NCI-H774 (cell line): Measurements from ENCODE around the gene KRT7.
"Not testable (repeated sequence)": the region's sequence is repeated elsewhere in the genome, so short reads cannot be mapped to it uniquely, and the experiment has no call there.

ENCODE experiments used
- DNase-seq: peaks from one replicate; lab custom pipeline; 2025; lab: John Stamatoyannopoulos, UW

Gene KRT7

DNA sequence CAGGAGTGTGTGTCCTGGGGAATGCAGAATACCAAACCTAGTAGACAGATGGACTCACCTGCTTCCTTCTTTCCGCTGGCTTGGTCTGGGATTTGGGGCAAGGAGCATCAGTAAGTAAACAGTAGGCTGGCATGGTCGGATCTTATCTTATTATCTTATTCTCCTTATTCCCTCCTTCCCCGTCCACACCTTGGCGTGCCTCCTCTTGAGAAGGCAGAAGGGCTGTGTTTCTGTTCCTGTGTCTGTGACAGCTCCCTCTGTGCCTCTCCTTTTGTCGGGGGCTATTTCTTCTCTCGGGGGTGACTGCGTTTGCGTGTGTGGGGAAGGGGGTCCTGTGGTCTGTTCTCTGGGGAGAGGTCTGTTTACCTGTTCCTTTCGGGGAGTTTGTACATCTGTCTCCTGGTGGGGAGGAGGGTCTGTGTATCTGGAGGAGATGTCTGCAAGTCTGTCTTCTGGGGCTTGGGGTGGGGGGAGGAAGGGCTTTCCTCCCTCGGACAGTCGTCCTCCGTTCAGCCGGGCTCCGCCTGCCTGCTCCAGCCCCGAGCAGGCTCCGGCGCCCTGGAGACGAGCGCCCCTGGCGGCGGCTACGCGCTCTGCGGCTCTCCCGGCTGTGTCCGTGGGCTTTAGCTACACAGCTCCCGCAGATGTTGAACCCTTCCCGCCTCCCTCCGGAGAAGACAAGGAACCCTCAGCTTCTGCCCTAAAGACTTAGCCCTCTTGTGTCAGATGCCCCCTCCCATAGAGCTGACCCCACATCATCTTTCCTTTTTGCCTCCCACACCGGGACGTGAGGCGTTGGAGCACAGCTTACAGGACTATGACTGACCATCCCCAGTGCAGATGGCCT is 45.8 kb downstream of the KRT7 start:
- peak; percentile 72 for DNase-seq

DNA sequence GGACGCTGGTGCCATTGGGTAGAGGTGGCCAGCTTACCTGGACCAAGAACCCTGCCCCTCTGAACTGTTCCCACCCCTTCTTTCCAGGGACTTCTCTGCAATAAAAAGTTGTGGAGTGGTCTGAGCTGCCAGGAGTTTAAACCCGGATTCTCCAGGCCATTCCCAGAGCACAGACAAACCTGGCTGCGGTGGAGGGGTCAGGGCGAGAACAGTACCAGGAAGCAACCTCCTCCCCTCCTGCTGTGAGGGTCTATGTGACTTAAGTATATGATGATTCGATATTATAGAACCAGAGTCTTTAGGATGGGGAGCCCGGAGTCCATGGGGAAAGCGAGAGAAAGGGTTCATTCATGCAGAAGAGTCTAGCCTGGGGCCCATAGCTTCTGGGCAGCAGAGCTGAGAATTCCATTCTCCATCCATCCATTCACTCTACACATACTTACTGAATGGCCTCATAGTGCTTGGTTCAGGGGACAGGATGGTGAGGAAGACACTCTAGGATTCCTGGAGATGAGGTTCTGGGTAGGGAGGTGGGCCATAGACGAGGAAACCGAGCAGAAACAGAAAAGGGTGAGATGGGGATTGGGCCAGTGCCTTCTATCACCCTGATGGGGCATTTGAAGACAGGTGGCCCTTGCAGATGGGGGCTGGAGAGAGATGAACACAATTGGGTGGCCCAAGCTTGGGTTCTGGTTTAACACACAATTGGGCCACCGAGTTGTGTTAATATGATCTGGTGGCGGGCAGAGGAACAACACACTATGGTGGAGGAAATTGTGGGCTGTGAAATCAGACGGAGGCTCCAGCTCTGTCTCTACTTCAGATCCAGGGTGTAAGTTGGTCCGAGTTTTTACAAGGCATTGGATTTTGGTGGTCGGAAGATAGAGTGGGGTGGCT is 46.6 kb downstream of the KRT7 start:
- no peak for DNase-seq

DNA sequence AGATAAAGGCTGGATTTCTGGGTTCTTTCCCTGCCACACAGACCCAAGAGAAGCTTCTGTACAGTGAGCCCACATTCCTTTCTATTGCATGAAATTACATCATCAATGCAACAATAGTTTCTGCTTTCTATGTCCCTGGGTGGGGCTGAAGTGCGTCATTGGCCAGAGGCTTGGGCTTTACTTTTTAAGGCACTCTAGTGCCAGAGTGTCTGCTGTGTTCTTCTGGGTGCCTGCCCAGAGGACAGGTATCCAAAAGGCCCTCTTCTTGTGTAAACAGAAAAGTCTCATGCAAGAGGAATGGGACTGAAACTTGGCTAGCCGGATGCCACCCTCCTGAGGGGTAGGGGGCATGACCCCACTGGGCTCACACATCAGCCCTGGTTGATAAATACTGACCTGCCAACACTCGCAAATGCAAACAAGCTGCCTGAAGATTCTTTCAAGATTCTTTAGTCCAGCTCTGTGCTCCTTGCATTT is 47.3 kb downstream of the KRT7 start:
- no peak for DNase-seq

DNA sequence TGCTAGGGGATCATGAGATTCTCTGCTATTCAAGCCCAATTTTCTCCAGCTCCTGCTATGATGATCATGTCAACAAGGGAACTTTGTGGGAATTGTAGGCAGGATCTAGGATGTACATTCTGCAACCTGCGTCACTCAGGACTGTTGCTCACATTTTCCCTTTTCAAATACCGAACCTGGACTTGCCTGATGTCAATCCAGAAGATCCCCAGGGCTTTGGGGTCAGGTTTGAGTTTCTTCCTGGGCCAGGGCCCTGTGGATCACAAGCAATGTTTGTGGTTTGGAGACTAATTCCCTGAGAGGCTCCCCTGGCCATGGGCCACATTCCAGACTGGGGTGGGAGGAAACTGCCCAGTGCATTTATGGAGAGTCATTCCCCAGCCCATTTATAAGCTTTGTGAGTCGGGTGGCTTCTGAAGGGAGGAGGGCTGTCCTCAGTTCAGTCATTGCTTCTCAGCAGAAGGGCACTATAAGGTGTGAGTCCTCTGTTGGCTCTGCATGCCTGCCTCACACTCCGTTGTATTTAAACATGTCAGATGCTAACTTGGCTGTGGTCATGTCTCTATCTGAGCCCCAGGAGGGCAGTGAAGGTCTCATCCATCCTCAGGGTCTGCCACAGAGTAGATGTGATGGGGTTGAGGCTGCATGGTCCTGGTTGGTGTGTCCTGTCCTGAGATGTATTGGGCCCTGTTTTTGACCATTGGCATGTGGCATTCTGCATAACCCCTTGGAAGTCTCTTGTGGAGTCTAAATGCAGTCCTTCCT is 47.9 kb downstream of the KRT7 start:
- DNase-seq = no peak

DNA sequence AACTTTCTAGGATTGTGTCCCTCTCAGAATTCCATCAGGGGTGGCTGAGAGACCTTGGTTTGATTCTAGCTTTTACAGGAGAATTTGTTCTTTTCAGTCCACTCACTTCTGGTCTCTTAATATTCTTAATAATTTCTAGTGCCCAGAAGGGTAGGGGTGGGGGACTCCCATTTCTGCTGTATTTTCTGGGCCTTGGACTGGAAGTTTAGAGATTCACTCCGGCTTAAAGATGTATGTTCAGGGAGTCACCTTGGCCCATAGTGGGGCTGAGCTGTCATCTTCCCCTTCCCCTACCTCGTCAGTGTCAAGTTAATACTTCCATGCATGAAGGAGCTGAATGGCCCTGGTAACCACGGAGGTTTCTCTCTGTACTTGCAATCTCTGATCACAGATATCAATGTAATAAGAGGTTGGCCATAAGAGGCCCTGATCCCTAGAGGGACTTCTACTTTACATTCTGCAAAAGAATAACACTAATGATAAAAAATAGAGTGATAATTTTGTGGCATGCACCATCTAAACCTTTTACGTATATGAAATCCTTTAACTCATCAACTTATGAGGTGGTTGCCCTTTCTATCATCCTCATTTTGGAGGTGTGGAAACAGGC is 51.6 kb downstream of the KRT7 start:
- no peak for DNase-seq

DNA sequence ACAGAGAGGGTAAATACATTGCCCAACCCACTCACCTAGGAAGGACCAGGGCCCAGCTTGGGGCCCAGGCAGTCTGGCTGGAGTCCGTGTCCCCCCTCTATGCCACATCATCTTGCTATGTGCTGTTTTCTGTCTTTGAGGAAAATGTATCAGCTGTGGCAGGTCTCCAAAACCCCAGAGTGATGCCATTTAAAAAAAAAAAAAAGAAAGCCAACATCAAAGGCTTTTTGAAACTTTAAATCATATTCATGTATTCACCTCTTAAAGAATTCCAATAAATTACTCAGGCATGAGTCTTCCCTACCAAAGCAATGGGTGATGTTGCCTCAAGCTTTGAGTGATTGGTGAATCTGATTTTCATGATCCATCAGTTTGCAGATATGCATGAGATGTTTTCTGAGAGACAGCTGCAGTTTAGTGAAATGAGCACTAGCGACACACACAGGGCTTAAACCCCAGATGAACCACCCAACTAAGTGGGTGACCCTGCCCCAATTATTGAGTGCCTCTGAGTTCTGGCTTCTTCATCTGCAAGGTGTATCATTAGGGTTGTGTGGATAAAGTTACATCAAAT is 52.2 kb downstream of the KRT7 start:
- DNase-seq = no peak

DNA sequence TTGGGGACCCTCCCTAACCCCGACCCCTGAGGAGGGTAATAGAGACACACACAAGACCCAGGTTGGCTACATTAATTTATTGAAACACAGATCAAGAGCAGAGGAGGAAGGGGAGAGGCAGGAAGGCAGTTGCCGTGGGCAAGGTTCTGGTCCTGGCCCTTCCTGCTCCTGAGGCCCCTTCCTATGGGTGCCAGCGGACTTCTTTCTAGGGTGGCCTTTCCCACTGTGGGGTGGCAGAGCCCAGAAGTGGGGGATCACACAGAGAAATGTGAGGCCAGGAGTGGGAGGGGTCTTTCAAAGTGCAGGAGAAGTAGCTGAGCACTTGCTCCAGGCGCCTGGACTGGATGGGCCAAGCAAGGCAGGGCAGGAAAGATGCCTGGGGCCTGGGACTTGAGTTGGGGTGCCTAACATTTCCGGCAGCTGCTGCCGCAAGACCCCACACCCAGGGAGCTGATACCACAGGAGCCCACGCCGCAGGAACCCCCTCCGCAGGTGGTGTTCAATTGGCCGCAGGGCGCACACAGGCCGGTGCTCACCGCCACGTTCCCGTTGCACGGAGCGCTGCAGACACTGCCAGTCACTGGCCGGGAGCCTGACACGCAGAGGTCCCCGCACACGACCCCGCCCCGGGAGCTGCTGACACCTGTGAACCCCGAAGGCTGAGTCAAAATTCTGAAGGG is 52.9 kb downstream of the KRT7 start:
- DNase-seq = no peak

DNA sequence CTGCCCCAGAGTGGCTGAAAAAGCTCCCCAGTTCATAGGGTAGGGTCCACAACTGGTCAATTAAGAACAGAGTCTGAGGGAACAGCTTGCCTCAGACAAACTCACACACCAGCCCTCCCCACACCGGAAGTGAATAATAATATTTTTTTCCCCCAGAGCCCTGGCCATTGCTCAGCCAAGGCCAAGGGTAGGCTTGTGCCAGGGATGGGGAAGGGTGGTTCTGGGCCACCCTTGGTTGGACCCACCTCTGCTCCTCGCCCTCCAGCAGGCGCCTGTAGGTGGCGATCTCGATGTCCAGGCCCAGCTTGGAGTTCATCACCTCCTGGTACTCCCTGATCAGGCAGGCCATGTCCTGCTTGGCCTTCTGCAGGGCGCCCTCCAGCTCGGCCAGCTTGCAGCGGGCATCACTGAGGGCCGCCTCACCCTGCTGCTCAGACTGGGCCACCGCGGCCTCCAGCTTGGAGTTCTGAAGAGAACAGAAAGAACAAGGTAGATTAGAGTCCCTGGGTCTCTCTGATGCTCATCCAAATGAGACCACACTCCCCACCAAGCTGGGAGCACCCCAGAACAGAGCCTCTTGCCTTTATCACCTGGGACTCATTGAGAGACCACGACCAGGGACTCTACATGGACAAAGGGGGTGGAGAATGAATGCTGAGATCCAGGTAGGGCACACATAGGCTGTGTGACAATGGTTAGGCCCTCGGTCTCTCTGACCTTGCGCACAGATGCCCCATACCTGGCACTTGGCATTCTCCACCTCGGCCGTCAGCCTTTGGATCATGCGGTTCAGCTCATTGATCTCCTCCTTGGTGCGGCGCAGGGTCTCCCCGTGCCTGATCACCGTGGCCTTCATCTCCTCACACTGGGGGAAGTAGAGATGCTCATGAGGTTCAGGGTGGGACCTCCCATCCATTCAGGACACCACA is 54.1 kb downstream of the KRT7 start:
- not testable (repeated sequence) for DNase-seq

DNA sequence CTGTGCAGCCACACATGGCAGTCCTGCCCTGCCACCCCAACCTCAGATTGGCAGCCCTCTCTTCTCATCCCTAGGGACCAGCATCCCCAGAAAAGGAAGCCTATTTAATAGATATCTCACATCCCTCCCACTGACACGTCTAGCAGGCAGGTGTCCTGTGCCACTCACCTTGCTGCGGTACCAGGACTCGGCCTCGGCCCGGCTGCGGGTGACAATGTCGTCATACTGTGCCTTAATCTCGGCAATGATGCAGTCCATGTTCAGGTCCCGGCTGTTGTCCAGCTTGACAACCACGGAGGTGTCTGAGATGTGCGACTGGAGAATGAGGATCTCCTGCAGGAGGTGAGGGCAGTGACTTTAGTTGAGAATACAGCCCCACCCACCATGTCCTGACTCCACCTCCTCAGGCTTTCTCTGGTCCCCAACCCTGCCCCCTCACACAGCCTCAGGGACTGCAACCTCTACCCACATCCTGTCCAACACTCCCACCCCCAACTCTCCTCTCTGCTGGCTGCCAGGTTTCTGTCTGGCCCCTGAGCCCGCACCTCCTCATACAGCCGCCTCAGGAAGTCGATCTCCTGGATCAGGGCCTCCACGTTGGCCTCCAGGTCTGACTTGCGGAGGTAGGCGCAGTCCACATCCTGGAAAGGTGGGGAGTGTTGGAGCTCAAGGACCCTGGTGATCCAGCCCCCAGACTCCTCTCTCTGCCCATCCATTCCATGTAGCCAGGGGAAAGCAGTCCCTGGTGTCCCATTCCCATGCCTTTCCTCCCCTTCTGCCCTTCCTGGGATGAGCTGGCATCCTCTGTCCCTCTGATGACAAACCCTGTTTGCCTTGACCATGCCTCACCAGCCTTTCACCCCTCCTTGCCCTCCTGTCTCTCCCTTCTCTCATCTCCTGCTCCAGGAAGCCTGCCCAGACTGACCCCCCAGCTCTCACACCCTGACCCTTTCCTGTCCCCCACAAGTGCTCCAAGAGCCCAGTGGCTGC is 55.1 kb downstream of the KRT7 start:
- DNase-seq = not testable (repeated sequence)

DNA sequence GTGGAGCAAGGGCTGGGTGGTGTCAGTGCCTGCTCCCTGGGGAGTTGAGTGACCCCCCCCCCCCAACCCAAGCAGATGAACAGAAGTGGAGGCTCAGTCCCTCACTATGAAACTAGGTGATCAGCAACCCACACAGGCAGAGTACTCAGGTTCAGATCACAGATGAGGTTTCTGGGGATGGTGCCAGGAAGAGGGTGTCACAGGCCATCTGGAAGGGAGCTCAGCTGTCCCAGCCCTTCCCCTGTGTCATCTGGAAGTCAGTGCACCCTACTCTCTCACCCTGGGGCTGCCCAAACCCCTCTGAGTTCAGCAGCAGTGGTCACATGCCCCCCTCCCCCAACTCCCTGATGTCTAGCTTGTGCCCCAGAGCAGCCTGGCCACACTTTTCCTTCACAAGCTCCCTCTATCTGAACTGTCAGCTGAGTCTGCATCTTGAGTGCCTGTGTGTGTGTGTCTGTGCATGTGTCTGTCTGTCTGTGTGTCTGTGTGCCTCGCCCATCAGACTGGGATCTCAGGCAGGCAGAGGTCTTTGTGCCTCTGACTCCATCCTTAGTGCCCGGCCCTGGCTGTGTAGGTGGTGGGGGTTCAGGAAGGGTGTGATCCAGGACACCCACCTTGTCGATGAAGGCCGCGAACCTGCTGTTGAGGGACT is 57.6 kb downstream of the KRT7 start:
- not testable (repeated sequence) for DNase-seq

DNA sequence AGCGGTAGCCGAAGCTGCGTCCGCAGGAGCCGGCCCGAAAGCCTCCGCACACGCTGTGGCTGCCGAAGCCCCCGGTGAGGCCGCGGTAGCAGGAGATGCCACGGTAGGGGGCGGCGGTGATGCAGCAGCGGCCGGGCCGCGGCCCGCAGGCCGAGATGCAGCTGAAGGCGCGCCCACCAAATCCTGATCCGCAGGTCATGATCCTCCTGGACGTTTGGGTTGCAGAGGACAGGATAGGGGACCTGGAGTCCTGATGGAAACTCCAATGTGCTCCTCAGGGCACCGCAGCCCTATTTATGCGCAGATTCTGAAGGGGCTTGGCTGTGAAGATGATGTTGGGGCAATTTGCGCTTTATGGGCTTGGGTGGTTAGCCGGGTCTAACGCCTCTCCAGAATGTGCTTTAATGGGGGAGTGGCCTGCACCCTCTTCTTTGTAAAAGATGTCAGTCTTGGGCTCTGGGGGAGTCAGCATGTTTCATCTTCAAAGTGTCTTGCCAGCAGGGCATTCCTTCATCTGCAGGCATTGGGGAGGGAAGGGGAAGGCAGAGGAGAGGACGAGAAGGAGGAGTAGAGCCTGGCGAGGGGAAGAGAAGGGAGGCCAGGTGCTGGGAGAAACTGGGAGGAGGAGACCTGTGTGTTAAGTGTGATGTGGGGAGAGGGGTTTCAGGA is 58.4 kb downstream of the KRT7 start, which contains the start of gene KRT81:
TSS of gene KRT81 (minus strand) at position 268 of the 669 bp plus-strand sequence. CDS start at position 199, 69 bp downstream.
- DNase-seq = no peak

DNA sequence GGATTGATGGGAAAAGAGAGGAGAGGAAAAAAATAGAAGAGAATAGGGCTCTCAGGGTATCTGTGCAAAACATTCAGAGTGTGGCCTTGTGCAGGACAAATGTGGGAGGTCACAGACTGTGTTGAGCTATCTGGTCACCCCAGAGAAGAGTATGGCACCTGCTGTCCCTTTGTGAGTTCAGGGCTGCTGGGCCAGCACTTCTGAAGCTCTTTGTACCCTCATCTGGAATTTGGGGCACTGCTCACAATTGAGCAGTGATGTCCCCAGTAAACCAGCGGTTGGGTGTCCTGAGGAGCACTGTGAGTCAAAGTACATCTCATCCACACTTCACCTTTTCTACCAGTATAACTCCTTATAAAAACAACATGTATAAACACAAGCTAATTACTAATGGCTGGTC is 60.9 kb downstream of the KRT7 start:
- no peak for DNase-seq

DNA sequence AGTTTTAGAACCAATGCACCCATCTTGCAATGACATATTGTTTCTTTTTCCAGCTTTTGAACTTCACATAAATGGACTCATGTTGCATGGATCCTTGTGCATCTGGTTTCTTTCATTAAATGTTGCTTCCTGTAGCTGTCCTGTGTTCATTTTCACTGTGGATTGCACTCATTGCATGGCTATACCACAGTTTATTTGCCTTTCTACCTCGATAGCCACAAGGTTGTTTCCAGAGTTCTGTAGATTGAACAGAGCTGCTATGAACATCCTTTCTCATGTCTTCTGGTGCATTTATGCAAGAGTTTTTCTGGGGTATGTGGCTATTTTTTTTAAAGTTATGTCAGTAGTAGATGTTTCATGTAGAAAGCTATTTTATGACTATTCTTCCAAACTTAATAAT is 61.8 kb downstream of the KRT7 start:
- DNase-seq = no peak

DNA sequence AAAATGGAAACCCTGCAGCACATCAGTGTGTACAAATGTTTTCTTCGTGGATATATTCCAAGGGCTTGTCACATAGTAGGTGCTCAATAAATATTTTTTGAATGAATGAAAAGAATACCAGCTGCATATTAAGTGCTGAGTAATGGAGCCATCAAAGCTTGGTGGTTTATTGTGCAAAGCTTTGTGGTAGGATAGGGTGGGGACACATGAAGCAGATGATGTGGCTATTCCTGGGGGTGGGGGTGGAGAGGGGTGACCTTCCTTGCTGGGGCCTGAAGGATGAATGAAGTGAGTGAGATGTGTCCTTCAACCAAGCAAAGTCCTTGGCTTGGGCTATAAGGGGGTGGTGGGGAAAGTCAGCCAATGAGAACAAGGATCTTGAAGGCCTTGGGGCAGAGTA is 62.6 kb downstream of the KRT7 start:
- no peak for DNase-seq

DNA sequence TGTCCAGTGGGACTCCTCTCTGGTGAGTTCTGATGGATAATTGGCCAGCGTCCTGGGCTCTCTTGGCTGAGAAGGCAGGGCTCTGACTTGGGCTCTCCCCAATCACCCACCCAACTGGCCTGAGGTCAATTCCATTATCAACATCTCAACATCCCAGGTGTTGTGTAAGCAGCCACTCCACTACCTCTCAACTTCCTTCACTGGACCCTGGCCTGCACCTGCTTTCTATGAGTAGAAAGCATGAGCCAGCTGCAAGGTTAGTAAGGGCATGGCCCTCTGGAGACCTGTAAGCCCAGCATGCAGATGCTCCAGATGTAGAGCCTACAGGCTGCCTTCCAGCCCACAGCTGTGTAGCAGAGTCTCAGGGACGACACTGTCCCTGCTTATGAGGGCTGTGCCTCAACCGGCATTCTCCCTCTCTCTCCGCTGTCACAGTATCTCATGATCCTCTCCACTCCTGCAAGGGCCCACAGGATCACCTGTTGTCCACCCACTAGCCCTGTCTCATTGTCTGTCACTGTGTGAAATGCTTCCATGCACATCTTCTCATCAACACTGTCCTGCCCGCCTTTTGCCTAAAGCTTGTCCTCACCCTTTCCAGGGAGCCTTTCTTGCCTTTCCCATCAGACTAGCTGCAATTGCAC is 63.7 kb downstream of the KRT7 start:
- DNase-seq = no peak
